EL (cell line): ENCODE results near the gene C17orf78.
"Not testable (repeated sequence)": the region's sequence is repeated elsewhere in the genome, so short reads cannot be mapped to it uniquely, and the experiment has no call there.

Experiments used
- DNase-seq: peaks from one replicate; pipeline ENCODE4 v3.0.0-alpha.2; 2016

C17orf78 gene

GRCh38 chr17:37375706-37376105, at the start of gene C17orf78:
TSS of gene C17orf78 (plus strand) at chr17:37375985. CDS start at chr17:37376093, 108 bp downstream.
- DNase-seq, result no peak

DNA sequence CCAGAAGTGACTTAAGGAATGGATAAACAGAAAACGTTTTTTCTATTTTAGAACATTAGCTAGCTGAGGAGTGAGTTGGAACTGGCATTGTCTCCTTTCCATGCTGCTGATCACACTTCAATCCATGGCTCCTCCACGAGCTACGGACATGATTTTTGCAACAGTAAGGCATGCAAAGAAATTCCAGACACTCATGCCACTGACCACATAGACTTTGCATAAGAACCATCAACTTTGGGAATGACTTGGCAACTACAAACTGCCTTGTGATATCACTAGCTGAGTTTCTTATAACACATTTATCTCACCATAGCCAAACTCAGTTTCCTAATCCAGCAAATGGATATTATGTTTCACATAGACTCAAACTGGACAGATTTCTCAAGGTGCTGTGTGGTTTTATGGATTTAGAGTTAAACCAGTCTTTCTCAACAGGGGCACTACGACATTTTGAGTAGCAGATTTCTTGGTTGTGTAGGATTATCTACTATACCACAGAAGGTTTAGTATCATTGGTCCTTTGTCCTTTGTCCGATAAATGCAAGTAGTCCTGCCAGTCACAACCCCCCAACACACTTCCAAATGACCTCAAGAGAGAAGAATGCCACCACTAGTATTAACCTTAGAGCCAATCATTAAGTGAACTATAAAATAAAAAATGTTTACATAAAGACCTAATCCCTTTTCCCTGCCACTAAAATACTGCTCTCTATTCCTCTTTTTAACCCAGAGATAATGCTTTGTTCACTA, 48.3 kb upstream of the C17orf78 start:
- DNase-seq, result peak; percentile 73

- DNase-seq, result no peak
These were observed 36.9 kb upstream of the C17orf78 start for GRCh38 chr17:37338847-37339246.

DNA sequence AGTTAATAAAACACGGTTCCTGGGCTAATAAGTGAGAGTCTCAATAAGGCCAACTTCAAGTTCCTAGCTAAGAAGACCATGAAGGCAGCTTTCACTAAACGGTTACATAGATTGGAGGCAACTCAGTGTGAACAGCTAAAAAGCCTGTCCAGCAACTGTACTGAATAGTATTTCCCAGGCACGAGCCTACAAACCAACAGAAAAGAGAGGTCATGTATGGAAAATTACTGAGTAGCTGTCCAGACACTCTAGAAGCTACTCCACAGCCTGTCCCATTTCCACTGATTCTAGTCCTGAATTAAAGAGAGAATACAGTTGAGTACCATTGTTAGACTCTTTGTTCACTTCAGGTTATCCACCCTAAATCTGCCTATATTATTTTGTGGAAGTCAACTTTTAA, 36.5 kb upstream of the C17orf78 start:
- no peak for DNase-seq

DNA sequence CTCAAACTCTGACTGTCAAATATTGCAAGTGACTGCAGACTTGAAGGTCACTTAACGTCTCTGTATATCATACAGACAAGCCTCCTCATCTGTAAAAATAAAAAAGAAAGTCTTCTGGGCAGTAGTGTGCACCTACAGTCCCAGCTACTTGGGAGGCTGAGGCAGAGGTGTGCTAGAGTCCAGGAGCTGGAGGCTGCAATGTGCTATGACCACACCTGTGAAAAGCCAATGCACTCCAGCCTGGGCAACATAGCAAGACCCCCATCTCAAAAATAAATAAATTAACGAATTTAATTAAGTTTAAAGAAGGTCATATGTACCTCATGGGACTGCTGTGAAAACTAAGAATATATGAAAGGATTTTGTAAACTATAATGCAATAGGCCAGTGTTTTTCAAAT, 35.0 kb upstream of the C17orf78 start:
- DNase-seq, result no peak

GRCh38 chr17:37342589-37342988, 33.2 kb upstream of the C17orf78 start:
- DNase-seq, result no peak

DNA sequence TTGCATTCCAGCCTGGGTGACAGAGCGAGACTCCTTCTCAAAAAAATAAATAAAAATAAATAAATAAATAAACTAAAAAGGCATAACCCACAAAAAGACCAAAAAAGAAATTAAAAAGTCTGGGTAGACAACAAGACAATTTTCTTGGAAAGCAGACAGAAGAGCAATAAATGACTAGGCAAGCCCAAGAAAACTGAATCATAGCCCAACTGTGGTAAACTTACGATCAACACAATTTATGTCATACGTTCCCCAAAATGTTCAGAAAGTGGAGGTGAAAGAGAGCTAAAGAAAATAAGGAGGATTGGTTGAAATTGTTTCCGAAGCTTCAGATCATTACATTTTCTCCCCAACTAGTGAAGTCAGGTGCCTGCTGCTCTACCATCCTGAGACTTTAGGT, 31.3 kb upstream of the C17orf78 start:
- DNase-seq, result no peak

- not testable (repeated sequence) for DNase-seq
These were observed 28.9 kb upstream of the C17orf78 start for GRCh38 chr17:37346863-37347402.

DNA sequence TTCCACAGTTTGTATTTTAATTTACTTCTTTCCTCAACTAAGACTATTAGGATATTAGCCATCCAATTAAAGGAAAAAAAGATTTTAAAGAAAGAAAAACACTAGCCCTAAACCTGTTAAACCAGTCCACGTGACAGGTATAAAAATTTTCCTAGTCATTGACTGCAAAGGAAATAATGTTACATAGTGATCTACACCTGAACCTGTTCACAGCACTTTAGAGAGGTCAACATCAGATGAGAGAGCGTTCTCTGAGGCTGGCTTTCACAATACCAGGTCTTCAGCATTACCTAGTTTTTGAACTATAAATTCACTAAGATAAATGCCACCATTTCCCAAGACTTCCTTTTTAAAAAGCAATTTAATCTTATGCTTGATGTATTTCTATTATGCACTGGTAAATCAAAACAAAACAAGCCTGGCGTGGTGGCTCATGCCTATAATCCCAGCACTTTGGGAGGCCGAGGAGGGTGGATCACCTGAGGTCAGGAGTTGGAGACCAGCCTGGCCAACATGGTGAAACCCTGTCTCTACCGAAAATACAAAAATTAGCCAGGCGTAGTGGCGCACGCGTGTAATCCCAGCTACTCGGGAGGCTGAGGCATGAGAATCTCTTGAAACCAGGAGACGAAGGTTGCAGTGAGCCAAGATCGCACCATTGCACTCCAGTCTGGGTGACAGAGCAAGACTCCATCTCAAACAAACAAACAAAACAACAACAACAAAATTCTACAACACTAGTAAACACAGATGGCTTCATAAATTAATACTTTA, 18.8 kb upstream of the C17orf78 start:
- not testable (repeated sequence) for DNase-seq

- peak; percentile 66 for DNase-seq
These were observed 17.5 kb upstream of the C17orf78 start for GRCh38 chr17:37358098-37358829.

DNA sequence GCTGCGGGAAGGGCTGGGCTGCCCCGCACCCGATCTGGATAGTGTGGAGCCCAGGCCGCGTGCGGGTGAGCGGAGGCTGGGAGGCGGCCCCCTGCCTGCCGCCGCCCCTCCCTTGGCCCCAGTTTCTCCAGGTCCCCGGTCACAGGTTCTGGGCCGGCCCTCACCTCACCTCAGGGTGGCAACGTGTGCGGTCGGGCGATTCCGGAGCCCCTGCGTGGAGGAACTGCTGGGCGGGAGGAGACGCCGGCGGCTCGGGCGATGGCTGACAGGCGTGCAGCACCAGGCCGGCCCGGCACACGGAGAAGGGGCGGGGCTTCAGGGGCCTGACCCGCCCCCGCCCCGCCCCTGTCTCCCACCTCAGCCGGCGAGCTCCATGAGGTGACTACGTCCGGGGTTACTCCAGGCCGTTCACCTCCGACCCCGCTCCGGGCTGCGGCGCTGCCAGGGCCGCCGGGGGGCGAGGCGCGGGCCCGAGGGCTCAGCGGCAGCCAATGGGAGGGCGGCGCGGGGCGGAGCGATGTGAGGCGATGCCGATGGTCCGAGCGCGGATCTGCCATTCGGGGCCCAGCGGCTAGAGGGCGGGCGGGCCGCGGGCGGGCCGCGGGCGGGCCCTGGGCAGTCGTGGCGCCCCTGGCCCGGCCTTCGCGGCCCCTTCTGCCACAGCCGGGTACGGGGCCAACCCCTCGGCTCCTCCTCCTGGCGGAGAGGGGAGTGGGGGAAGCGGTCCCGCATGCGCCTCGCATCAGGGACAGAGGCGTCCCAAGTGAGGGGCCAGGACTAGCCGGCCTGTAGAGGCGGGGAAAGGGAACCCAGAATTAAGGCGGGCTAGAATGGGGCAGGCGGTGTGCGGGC, 16.7 kb upstream of the C17orf78 start:
- peak; percentile 97 for DNase-seq

- no peak for DNase-seq
These were observed 16.1 kb upstream of the C17orf78 start for GRCh38 chr17:37359682-37360188.

GRCh38 chr17:37360632-37361031, 15.2 kb upstream of the C17orf78 start:
- DNase-seq, result peak; percentile 8

GRCh38 chr17:37361543-37361942, 14.2 kb upstream of the C17orf78 start:
- DNase-seq, result no peak

- DNase-seq, result no peak
These were observed 10.2 kb upstream of the C17orf78 start for GRCh38 chr17:37365589-37365988.

DNA sequence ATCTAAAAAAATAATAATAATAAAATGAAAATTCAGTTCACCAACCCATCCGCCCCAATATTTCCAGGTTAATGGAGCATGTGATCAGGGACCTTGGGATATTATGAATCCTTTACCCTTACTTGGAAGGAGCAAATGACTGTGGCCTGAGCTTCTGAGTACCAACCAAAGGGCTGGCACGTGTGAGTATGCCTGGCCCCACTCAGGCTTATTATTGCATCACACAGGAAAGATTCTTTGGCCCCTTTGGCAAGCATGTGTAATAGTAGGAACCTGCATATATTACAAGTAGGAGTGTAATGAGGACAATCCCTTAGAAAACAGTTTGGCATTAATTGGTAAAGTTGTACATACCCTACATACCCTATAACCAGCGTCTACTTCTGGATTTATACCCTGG, 7.2 kb upstream of the C17orf78 start:
- DNase-seq, result peak; percentile 28

DNA sequence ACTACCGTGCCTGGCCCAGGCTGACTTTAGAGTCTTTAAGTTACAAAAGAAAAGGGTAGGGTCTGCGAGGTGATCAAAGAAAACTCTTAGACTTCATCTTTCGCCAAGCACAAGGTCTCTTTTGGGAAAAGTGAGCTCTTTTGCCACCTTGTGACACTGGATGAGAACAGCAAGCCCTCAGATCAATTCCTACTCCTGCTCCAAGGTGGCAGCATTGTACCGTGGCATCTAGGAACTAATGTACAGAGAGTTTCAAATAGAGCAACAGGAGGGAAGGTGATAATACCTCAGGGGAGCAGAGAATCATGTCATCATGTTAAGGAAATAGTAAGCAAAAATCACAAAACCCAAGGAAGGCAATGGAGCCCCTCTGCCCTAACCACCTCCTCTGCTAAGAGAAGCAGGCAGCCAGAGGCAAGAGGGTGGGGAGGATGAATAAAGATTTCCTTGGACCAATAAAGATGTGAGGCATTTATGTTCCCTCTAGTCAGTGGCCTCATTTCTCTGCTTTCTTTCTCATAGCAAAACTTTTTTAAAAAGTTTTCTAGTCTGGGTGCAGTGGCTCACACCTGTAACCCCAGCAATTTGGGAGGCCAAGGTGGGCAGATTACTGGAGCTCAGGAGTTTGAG, 2.1 kb upstream of the C17orf78 start:
- DNase-seq, result peak; percentile 84

DNA sequence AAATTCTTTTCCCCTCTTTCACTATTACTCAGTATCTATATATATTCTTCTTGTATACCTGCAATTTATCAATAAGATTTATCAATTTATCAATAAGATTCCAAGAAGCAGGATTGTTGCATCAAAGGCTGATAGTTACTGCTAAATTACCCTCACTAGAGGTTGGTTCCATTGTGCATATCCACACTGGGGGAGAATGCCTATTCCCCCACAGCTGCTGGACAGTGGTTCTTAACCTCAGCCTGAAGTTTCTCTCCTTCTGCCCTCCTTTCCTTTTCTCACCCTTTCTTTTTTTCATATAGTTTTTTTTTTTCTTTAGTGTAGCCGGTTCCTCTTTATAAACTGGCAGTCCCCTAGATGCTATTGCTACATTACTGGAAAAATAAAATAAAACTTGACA, 6.3 kb downstream of the C17orf78 start:
- no peak for DNase-seq

DNA sequence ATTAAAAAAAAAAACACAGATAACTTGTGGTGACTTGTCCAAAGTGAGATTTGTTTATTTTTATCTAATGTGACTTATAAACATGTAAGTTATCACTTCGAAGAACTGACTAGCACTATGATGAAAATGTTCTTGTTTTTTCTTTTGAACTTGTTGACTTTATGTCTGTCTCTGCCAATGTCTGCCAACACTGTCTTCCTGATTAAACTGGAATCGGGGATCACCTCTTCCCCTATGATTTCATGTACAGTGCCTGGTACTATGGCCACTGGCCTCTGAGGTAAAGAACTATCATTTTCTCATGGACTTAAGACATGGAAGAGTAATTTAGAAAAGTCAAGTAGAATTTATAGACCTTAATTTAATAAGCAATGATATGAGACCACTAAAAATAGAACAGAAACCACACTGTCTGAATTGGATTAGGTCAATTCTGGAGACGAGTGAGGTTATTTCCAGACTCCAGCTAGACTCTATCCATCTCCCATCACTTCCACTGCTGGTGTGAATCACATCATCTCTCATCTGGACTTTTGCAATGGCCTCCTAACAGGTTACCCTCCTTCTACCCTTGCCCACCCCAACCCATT, 8.9 kb downstream of the C17orf78 start:
- no peak for DNase-seq

- DNase-seq, result no peak
These were observed 9.7 kb downstream of the C17orf78 start for GRCh38 chr17:37385474-37385990.

- no peak for DNase-seq
These were observed 10.7 kb downstream of the C17orf78 start for GRCh38 chr17:37386462-37386861.
